ENCODE measurements around the gene KIRREL3. TPM values are rescaled to one million over a fixed set of nuclear protein-coding genes. Genes with fewer than 3 reads are reported as not detected.

Gene KIRREL3
- polyA plus RNA-seq, 2 of the 4 experiments (the other 2 are of a cell fraction), result 3.0 to 11.0 TPM

- Histone ChIP-seq H3K9me3 (no peaks in the 10 kb centered on the region), H3K4me1 (peaks cover 4% of the 10 kb centered on the region; the same call in 1 of the 3 replicates), H3K4me3 (no peak overlapping the region), H3K27ac (no peak overlapping the region), H3K4me2 (no peak overlapping the region)
- CTCF ChIA-PET, result no interaction called here
- FAIRE-seq (no peak), ATAC-seq (no peak), DNase-seq (ENCODE audit: low read depth in 1 of 2, low spot score in 1 of 2) (no peak)
- POLR2A ChIA-PET, result no interaction called here
- 86% methylated on average over 6 of the region's 6 CpGs for WGBS (ENCODE audit: missing lambda C conversion rate)
- TF ChIP-seq EHF (CRISPR knock-in tag; IDR thresholded peaks at IDR 0.05) (no peak), CTCF (IDR thresholded peaks at IDR 0.05) (no peak), JUNB (IDR thresholded peaks at IDR 0.05) (no peak), HOXB13 (CRISPR knock-in tag; IDR thresholded peaks at IDR 0.05; ENCODE audit: low read depth) (no peak), E2F6 (IDR thresholded peaks at IDR 0.05; ENCODE audit: borderline replicate concordance, low read depth) (no peak), HES2 (IDR thresholded peaks at IDR 0.05) (no peak), RCOR1 (IDR thresholded peaks at IDR 0.05; ENCODE audit: low read depth, low read length) (no peak), RNF2 (IDR thresholded peaks at IDR 0.05; ENCODE audit: borderline replicate concordance, low read depth) (no peak), REST (IDR thresholded peaks at IDR 0.05) (no peak), POLR2AphosphoS2 (conservative IDR thresholded peaks at IDR 0.05; ENCODE audit: low read length) (no peak)
Observed at GRCh38 chr11:126841999-126842398, 158.6 kb downstream of the KIRREL3 start.

DNA sequence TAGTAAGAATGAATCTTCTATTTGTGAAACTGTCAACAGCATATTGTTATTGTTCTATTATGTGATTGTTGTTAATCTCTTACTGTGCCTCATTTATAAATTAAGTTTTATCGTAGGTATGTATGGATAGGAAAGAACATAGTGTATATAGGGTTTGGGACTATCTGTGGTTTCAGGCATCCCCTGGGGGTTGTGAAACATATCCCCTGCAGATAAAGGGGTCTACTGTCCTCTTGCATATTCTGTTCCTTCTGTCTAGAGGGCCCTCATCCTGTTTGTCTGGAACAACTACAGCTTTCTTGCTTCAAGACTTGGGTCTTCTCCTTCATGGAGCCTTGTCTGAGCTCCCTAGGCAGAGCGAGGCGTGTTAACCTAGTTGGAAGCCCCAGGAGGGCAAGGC is 159.6 kb downstream of the KIRREL3 start:
- CTCF ChIA-PET, result no interaction called here
- Histone ChIP-seq H3K4me3 (no peak overlapping the region), H3K4me1 (peaks cover 4% of the 10 kb centered on the region; the same call in 1 of the 3 replicates), H3K9me3 (no peaks in the 10 kb centered on the region), H3K4me2 (no peak overlapping the region), H3K27ac (no peak overlapping the region)
- DNase-seq (ENCODE audit: low read depth in 1 of 2, low spot score in 1 of 2) (no peak), FAIRE-seq (no peak), ATAC-seq (no peak)
- WGBS (ENCODE audit: missing lambda C conversion rate), result 94% methylated on average over 2 of the region's 3 CpGs
- no peak for TF ChIP-seq POLR2A (IDR thresholded peaks at IDR 0.05; ENCODE audit: low read length)
- no peak for TF ChIP-seq BHLHE40 (IDR thresholded peaks at IDR 0.05; ENCODE audit: low read depth, low read length)
- no peak for TF ChIP-seq RCOR1 (IDR thresholded peaks at IDR 0.05; ENCODE audit: low read depth, low read length)
- TF ChIP-seq RAD21 (conservative IDR thresholded peaks at IDR 0.05 in 1 of 2, IDR thresholded peaks at IDR 0.05 in 1 of 2), result no peak
- TF ChIP-seq HES2 (IDR thresholded peaks at IDR 0.05), result no peak
- TF ChIP-seq EHF (CRISPR knock-in tag; IDR thresholded peaks at IDR 0.05), result no peak
- no peak for TF ChIP-seq ESRRA (IDR thresholded peaks at IDR 0.05; ENCODE audit: borderline replicate concordance, low read length)
- TF ChIP-seq ZFP36 (IDR thresholded peaks at IDR 0.05; ENCODE audit: borderline replicate concordance, partially characterized antibody), result no peak
- TF ChIP-seq POLR2AphosphoS2 (conservative IDR thresholded peaks at IDR 0.05; ENCODE audit: low read length), result no peak
- no peak for TF ChIP-seq REST (IDR thresholded peaks at IDR 0.05)
- TF ChIP-seq, protein P1, sequence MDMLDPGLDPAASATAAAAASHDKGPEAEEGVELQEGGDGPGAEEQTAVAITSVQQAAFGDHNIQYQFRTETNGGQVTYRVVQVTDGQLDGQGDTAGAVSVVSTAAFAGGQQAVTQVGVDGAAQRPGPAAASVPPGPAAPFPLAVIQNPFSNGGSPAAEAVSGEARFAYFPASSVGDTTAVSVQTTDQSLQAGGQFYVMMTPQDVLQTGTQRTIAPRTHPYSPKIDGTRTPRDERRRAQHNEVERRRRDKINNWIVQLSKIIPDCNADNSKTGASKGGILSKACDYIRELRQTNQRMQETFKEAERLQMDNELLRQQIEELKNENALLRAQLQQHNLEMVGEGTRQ (IDR thresholded peaks at IDR 0.05), result no peak
- TF ChIP-seq ZC3H11A (IDR thresholded peaks at IDR 0.05), result no peak
- no peak for TF ChIP-seq FOSB (CRISPR knock-in tag; IDR thresholded peaks at IDR 0.05)
- TF ChIP-seq TP53 (CRISPR knock-in tag; IDR thresholded peaks at IDR 0.05), result no peak
- TF ChIP-seq KDM1A (IDR thresholded peaks at IDR 0.05; ENCODE audit: low read depth), result no peak
- TF ChIP-seq, protein P2, sequence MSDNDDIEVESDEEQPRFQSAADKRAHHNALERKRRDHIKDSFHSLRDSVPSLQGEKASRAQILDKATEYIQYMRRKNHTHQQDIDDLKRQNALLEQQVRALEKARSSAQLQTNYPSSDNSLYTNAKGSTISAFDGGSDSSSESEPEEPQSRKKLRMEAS (IDR thresholded peaks at IDR 0.05), result no peak
- TF ChIP-seq NFE2L2 (conservative IDR thresholded peaks at IDR 0.05; ENCODE audit: low read length), result no peak
- TF ChIP-seq CBX8 (IDR thresholded peaks at IDR 0.05), result no peak
- POLR2A ChIA-PET, result no interaction called here

Data from A549 (cell line).